HG03342 (cell line): ENCODE measurements around the gene DUOXA1.

ENCODE experiments used
- ATAC-seq: cut with Tn5 transposase; IDR thresholded peaks from one replicate; pipeline ENCODE4 v1.9.1; 2021; ENCODE audit warnings: mild to moderate bottlenecking, moderate library complexity; ENCODE audit not compliant: unreplicated experiment

Gene DUOXA1

GRCh38 chr15:45129651-45130129 lies at the start of gene DUOXA1, which contains the start of gene DUOX1:
TSS of gene DUOXA1 (minus strand) at chr15:45129879. CDS start at chr15:45123014, 6,865 bp downstream.
TSS of gene DUOX1 (plus strand) at chr15:45129994. CDS start at chr15:45131967, 1,973 bp downstream.
- no peak for ATAC-seq

- ATAC-seq: no peak
Observed at GRCh38 chr15:45177285-45177684, 47.6 kb upstream of the DUOXA1 start.

GRCh38 chr15:45174577-45174976 lies 44.9 kb upstream of the DUOXA1 start:
- ATAC-seq: no peak

- ATAC-seq: no peak
Observed at GRCh38 chr15:45174069-45174468, 44.4 kb upstream of the DUOXA1 start.

- ATAC-seq: no peak
Observed at GRCh38 chr15:45171912-45172311, 42.2 kb upstream of the DUOXA1 start.

GRCh38 chr15:45169608-45170480 lies 40.2 kb upstream of the DUOXA1 start:
- no peak for ATAC-seq

GRCh38 chr15:45168751-45169551 lies 39.3 kb upstream of the DUOXA1 start:
- no peak for ATAC-seq

GRCh38 chr15:45168286-45168685 lies 38.6 kb upstream of the DUOXA1 start:
- no peak for ATAC-seq

GRCh38 chr15:45167631-45168205 lies 38.0 kb upstream of the DUOXA1 start:
- no peak for ATAC-seq

- ATAC-seq: peak; percentile 94
Observed at GRCh38 chr15:45166834-45167630, 37.4 kb upstream of the DUOXA1 start.

GRCh38 chr15:45165536-45165935 lies 35.9 kb upstream of the DUOXA1 start:
- no peak for ATAC-seq

- ATAC-seq: no peak
Observed at GRCh38 chr15:45164914-45165313, 35.2 kb upstream of the DUOXA1 start.

GRCh38 chr15:45163508-45163856 lies 33.8 kb upstream of the DUOXA1 start:
- ATAC-seq: no peak

GRCh38 chr15:45162771-45163507 lies 33.3 kb upstream of the DUOXA1 start:
- ATAC-seq: peak; percentile 43

- no peak for ATAC-seq
Observed at GRCh38 chr15:45161666-45162065, 32.0 kb upstream of the DUOXA1 start.

- no peak for ATAC-seq
Observed at GRCh38 chr15:45157974-45158373, 28.3 kb upstream of the DUOXA1 start.

- no peak for ATAC-seq
Observed at GRCh38 chr15:45156744-45157455, 27.2 kb upstream of the DUOXA1 start.

- ATAC-seq: no peak
Observed at GRCh38 chr15:45155739-45156138, 26.1 kb upstream of the DUOXA1 start.
